H7 (cell line): ENCODE results near the gene TTC14. TPM values are rescaled to one million over a fixed set of nuclear protein-coding genes. Genes with fewer than 3 reads are reported as not detected.
A peak's percentile ranks its signal among the peaks of the same experiment; 100 is the strongest.
"Not testable (repeated sequence)": the region's sequence is repeated elsewhere in the genome, so short reads cannot be mapped to it uniquely, and the experiment has no call there.

Experiments
- DNase-seq: peaks from one replicate; pipeline ENCODE4 v3.0.0; 2012
- H3K27me3 ChIP-seq: 2 replicates; pipeline ENCODE4 v1.6.0; 2011; ENCODE audit warnings: mild to moderate bottlenecking, low read length; ENCODE audit not compliant: control insufficient read depth, insufficient read depth
- H3K36me3 ChIP-seq: replicated peaks from 2 replicates; pipeline ENCODE4 v1.5.1; 2011; ENCODE audit warnings: low read length; ENCODE audit not compliant: control insufficient read depth, insufficient read depth
- H3K4me3 ChIP-seq: 2 replicates; pipeline ENCODE4 v1.5.1; 2011; ENCODE audit warnings: low read depth, mild to moderate bottlenecking, control low read depth, low read length, moderate library complexity; ENCODE audit not compliant: insufficient read depth
- total RNA-seq: library from RNA; depleted of rRNA; stranded (reverse); fragments of >200 nt; shearing (Covaris generic); gene quantifications from 2 replicates; pipeline ENCODE4 v1.2.3, GENCODE V29; 2014

The TTC14 gene
- total RNA-seq, 1 experiment from 2014 or later = 15.1 TPM

DNA sequence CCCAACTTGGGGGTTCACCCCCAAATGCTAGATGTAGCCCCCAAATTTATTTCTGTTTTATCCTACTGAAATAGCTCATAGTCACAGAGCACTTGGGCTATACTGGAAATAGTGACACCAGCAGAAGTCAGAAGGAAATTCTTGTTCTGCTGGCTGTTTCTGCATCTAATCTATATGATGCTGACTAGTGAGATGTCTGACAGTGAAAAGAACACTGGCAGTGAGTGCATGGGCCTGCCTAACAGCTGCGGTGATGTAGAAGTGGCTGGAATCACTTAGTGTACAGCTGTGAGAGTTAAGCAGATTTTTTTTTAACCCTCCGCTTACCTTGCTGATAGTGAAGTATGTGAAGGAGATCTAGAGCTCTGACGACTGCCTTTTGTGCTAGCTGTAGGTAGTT, 14.0 kb downstream of the TTC14 start:
- Histone ChIP-seq H3K36me3 (peaks cover 1% of the 10 kb centered on the region), H3K27me3 (no peaks in the 10 kb centered on the region), H3K4me3 (no peak overlapping the region)
- no peak for DNase-seq

DNA sequence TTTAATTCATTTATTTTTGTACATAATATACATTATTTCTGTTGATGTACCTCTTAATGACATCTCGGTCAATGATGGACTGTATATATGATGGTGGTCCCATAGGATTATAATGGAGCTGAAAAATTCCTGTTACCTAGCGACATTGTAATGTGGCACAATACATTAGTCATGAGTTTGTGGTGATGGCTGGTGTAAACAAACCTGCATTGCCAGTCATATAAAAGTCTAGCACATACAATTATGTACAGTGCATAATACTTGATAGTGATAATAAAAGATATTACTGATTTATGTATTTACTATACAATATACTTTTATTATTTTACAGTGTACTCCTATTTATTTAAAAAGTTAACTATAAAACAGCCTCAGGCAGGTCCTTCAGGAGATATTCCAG, 15.1 kb downstream of the TTC14 start:
- no peak for DNase-seq
- Histone ChIP-seq H3K27me3 (no peaks in the 10 kb centered on the region), H3K36me3 (no peaks in the 10 kb centered on the region; the same call in none of the 2 replicates), H3K4me3 (no peak overlapping the region)

DNA sequence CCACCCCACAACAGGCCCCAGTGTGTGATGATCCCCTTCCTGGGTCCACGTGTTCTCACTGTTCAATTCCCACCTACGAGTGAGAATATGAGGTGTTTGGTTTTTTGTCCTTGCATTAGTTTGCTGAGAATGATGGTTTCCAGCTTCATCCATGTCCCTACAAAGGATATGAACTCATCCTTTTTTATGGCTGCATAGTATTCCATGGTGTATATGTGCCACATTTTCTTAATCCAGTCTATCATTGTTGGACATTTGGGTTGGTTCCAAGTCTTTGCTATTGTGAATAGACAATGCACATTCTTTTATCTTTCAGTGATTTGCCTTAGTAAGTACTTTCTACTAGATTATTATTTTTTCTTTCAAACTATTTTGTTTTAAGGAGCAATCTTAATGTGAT, 16.6 kb downstream of the TTC14 start:
- not testable (repeated sequence) for H3K4me3 ChIP-seq, DNase-seq, H3K27me3 ChIP-seq, H3K36me3 ChIP-seq

DNA sequence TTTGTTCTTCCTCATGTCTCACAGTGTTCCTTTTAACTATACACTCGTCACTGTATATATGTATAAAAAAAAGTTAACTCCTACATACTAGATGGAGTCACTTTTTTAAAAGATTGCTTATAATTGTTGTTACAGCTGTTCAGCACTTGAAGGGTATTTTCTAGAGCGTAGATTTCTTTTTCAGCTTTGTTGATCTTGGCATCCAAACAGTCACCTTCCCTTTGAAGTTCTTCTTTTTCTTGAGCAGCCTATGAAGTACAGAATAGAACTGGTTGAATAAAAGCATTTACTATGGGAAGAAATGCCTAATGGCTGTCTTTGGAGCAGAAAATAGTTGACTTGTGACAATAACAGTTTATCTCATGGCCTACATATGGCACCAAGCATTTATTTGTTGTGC, 17.8 kb downstream of the TTC14 start:
- no peaks in the 10 kb centered on the region for H3K27me3 ChIP-seq
- no peak for DNase-seq
- no peak overlapping the region for H3K4me3 ChIP-seq
- no peaks in the 10 kb centered on the region for H3K36me3 ChIP-seq

DNA sequence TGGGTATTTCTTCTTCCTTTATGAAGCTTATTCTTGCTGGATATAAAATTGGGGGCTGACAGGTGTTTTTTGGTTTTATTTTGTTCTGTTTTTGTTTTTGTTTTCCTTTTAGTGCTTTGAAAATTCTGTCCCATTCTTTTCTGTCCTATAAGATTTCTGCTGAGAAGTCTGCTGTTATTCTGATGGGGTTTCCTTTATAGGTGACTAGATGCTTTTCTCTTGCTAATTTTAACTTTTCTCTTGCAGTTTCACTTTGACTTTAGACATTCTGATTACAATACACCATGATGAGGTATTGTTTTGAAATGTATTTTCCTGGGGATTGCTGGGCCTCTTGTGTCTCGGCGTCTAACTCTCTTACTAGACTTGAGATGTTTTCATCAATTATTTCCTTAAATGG, 22.8 kb downstream of the TTC14 start:
- DNase-seq = no peak
- Histone ChIP-seq H3K36me3 (no peaks in the 10 kb centered on the region; the same call in 1 of the 2 replicates), H3K27me3 (no peaks in the 10 kb centered on the region), H3K4me3 (no peak overlapping the region)

DNA sequence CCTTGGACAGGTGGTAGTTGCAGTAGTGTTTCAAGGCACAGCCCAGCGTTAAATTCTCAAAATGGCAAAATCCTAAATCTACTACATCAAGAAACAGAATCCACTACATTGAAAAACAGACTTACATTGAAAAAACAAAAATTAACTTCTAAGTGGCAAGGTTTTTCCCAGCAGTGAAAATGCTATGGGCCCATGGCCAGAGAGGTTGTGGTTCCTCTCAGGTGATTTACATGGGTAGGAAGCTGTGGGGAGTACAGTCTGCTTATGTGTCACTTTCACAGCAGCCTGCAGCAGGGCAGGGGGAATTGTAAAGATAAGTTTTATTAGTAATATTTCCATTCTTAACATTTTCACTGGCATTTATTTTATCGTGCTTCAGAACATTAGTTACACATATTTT, 24.9 kb downstream of the TTC14 start:
- H3K4me3 ChIP-seq = no peak overlapping the region
- H3K36me3 ChIP-seq = no peaks in the 10 kb centered on the region; the same call in 1 of the 2 replicates
- DNase-seq = no peak
- no peaks in the 10 kb centered on the region for H3K27me3 ChIP-seq

DNA sequence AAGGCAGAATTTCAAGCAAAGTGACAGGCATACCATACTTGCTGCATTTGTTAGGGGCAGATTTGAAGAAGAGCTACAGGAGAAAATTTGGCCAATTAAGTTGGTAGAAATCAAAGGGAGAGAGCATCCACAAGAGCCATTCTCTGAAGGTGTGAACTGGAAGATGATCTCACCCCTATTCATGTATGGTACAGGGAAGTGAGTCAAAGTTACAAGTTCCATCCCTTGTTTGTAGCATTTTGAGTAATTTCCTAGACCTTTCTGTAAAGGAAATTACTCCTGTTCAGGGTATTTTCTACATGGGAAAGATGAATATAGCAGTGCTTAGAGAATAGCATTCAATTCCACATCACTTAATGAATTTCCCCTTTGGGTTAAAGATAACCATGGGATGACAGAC, 28.4 kb downstream of the TTC14 start:
- no peak overlapping the region for H3K4me3 ChIP-seq
- no peaks in the 10 kb centered on the region; the same call in 1 of the 2 replicates for H3K36me3 ChIP-seq
- no peak for DNase-seq
- H3K27me3 ChIP-seq = no peaks in the 10 kb centered on the region

DNA sequence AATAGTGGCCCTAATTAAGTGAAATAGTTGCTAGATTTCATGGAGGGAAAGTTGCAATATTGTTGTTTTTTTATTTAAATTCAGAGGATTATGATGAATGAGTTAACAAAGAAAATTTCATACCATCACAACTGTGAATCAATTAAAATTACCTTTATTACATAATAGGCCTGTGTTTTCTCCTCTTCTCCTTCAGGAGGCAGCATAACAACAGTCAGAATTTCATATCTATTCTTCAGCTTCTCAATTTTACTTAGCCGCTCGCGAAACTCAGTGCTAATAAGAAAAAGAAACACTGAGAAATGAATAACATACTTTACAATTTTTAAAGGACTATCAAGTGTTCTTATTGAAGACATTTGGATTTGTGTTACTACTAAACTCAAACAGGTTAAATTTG, 29.4 kb downstream of the TTC14 start:
- Histone ChIP-seq H3K36me3 (no peaks in the 10 kb centered on the region), H3K4me3 (no peak overlapping the region), H3K27me3 (no peaks in the 10 kb centered on the region)
- DNase-seq = no peak

DNA sequence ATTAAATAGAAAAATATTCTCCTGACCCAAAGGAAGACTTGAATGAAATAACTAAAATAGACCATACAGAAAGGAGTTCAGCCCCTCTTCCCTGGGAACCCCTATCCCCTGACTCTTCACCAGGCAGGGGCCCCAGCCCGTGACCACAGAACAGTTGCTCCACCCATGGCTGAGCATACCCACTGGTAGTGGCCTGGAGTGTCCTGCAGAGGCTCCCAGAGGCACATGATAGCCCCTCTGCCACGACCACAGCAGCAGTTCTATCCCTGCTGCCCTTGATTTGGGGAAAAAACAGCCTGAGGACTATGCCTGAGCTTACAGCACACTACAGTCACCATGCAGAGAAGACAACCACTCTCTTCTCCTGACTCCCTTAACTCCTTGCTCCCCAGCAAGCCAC, 31.8 kb downstream of the TTC14 start:
- no peaks in the 10 kb centered on the region for H3K27me3 ChIP-seq
- peak; percentile 7 for DNase-seq
- H3K4me3 ChIP-seq = no peak overlapping the region
- H3K36me3 ChIP-seq = no peaks in the 10 kb centered on the region

DNA sequence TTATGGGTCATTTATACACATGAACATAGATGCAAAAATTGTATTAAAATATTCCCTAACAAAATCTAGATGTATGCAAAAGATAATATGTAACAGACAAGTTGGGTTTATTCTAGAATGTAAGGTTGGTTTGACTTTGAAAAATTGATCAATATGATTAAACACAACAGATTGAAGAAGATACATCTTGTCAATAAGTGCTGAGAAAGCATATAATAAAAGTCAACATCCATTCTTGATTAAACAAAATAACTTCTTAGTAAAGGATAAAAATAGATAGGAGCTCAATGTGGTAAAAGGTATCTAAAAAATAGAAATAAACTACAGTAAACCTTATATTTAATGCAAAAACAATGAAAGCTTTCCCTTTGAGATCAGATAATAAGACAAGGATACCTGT, 39.0 kb downstream of the TTC14 start:
- no peak for DNase-seq
- no peak overlapping the region for H3K4me3 ChIP-seq
- no peaks in the 10 kb centered on the region for H3K36me3 ChIP-seq
- no peaks in the 10 kb centered on the region for H3K27me3 ChIP-seq

DNA sequence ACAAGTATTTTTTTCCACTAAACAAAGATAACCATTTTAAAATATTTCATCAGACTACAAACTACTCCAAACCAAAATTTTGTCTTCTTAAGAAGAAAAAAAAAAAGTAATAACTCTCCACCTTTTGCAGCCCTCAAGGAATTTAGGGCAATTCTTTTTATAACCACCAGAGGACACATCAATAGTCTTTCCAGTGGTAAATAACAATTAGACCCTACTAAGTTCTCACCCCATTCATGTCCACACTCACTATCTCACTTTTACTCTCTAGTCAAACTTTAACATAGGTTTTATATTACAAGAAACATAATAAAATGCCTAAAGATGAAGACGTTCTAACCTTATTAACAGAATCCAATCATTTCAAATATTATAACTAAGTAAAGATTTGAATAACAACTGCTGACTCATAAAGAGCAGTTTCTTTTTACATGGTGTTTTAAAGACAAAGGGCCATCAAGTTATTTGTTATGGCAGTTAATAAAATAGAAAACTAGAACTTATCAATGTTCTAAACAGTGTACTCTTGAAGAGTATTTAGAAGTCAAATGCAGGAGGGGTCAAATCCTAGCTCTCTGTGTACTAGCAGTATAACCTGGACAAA, 44.3 kb downstream of the TTC14 start:
- peak; percentile 29 for DNase-seq

DNA sequence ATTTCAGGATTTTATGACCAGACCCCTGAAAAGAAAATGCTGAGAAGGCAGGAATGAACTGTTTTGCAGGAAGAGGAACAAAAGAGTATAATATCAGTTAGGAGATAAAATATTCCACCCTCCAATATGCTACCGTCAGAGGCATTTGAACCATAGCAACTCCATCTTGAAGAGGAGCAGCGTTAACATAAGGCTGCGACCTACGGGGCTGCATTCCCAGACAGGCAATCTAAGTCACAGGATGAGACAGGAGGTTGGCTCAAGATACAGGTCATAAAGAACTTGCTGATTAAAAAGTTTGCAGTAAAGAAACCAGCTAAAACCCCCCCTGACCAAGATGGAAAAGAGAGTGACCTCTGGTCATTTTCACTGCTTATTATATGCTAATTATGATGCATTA, 54.4 kb downstream of the TTC14 start:
- Histone ChIP-seq H3K36me3 (no peaks in the 10 kb centered on the region), H3K27me3 (no peaks in the 10 kb centered on the region), H3K4me3 (no peak overlapping the region)
- no peak for DNase-seq

More for the DNA sequence above, 44.3 kb downstream of the TTC14 start:
- Histone ChIP-seq H3K36me3 (no peaks in the 10 kb centered on the region), H3K4me3 (no peak overlapping the region), H3K27me3 (no peaks in the 10 kb centered on the region)

DNA sequence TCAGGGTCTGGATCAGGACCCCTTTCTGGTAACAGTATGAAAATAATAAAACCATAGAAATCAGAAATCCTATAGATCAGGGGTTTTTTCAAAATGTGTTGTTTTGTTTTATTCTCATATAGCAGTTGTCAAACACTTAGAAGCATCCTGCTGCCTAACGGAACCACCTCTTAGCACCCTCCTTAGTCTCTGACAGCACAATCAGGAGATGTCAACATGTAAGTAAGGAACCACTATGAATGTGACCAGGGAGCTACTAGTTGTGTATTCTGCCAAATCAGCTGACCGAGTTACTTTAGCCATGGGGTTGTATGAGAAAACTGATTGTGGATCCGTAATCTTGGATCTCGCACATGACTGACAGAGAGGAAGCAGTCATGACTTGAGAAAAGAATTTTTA, 55.1 kb downstream of the TTC14 start:
- H3K36me3 ChIP-seq = no peaks in the 10 kb centered on the region
- no peak overlapping the region for H3K4me3 ChIP-seq
- DNase-seq = no peak
- H3K27me3 ChIP-seq = no peaks in the 10 kb centered on the region
